Measurements from ENCODE around the gene U2AF2.

U2AF2 gene

GRCh38 chr19:55677572-55678028 is 22.8 kb downstream of the U2AF2 start:
- no peak for DNase-seq

- DNase-seq = no peak
Measured at GRCh38 chr19:55678121-55678671, 23.4 kb downstream of the U2AF2 start.

- DNase-seq = no peak
Measured at GRCh38 chr19:55679343-55680257, 24.8 kb downstream of the U2AF2 start.

- no peak for DNase-seq
Measured at GRCh38 chr19:55680339-55681130, 25.7 kb downstream of the U2AF2 start.

- no peak for DNase-seq
Measured at GRCh38 chr19:55681131-55682092, 26.6 kb downstream of the U2AF2 start.

GRCh38 chr19:55683449-55684261 is 28.8 kb downstream of the U2AF2 start:
- no peak for DNase-seq

GRCh38 chr19:55684946-55685681 is 30.3 kb downstream of the U2AF2 start:
- DNase-seq = no peak

- no peak for DNase-seq
Measured at GRCh38 chr19:55685776-55686175, 30.9 kb downstream of the U2AF2 start.

- no peak for DNase-seq
Measured at GRCh38 chr19:55686311-55687050, 31.6 kb downstream of the U2AF2 start.

GRCh38 chr19:55687281-55688201 is 32.7 kb downstream of the U2AF2 start:
- no peak for DNase-seq

- peak; percentile 1 for DNase-seq
Measured at GRCh38 chr19:55688422-55689218, 33.8 kb downstream of the U2AF2 start.

GRCh38 chr19:55689411-55690108 is 34.7 kb downstream of the U2AF2 start:
- no peak for DNase-seq

- no peak for DNase-seq
Measured at GRCh38 chr19:55690109-55690768, 35.4 kb downstream of the U2AF2 start.

- no peak for DNase-seq
Measured at GRCh38 chr19:55690769-55691545, 36.1 kb downstream of the U2AF2 start.

- DNase-seq = no peak
Measured at GRCh38 chr19:55691561-55692481, 37.0 kb downstream of the U2AF2 start.

Measured in NCI-H774 (cell line).